ENCODE measurements around the gene KLHDC4. TPM values are rescaled to one million over a fixed set of nuclear protein-coding genes. Genes with fewer than 3 reads are reported as not detected.

The KLHDC4 gene
- total RNA-seq, 1 donor from 2014 or later, result 11.7 TPM

DNA sequence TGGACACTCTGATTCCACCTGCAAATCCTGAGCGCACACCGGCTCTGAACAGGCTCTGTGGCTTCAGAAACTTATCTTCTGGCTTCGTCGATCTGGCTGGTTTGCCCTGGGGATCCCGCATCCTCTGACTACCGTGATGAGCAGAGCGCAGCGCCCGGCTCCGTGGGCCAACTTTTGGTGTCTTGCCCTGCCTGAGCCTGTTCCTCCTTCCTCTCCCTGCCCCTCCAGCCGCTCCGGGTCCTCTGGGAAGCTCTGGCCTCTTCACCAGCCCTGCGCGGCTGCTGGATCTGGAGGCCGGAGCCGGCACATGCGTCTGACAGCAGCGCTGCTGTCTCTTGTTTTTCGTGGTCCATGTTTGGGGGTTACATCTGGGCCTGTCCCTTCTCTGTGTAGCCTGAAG is 97.8 kb downstream of the KLHDC4 start:
- no peaks in the 10 kb centered on the region for H3K36me3 ChIP-seq
- intact Hi-C loops (cut with micrococcal nuclease), result no loop called here
- H3K27me3 ChIP-seq (ENCODE audit: low read depth), result peaks cover 93% of the 10 kb centered on the region
- DNase-seq, result no peak
- H3K4me1 ChIP-seq, result no peaks in the 10 kb centered on the region
- H3K4me3 ChIP-seq, result no peak overlapping the region
- H3K9me3 ChIP-seq (replicated peaks), result no peaks in the 10 kb centered on the region
- H3K27ac ChIP-seq (replicated peaks), result no peak overlapping the region
- TF ChIP-seq, protein P1, sequence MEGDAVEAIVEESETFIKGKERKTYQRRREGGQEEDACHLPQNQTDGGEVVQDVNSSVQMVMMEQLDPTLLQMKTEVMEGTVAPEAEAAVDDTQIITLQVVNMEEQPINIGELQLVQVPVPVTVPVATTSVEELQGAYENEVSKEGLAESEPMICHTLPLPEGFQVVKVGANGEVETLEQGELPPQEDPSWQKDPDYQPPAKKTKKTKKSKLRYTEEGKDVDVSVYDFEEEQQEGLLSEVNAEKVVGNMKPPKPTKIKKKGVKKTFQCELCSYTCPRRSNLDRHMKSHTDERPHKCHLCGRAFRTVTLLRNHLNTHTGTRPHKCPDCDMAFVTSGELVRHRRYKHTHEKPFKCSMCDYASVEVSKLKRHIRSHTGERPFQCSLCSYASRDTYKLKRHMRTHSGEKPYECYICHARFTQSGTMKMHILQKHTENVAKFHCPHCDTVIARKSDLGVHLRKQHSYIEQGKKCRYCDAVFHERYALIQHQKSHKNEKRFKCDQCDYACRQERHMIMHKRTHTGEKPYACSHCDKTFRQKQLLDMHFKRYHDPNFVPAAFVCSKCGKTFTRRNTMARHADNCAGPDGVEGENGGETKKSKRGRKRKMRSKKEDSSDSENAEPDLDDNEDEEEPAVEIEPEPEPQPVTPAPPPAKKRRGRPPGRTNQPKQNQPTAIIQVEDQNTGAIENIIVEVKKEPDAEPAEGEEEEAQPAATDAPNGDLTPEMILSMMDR (IDR thresholded peaks at IDR 0.05; ENCODE audit: borderline replicate concordance), result no peak

DNA sequence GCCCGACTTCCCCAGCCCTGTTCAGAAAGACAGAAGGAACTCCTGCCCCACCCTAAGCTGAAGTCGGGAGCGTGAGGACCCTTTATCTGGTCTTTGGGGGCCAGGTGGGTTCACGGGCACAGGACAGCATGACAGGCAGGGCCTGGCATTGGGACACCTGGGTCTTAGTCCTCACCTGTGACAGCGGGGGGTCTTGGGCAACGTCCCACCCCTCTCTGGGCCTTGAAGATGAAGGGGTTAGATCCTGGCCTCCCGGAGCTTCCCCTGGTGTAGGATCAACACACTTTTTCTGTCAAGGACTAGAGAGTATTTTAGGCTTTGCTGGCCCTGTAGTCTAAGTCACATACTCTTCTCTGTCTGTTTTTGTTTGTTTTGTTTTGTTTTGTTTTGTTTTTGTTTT is 98.3 kb downstream of the KLHDC4 start:
- intact Hi-C loops (cut with micrococcal nuclease), result no loop called here
- no peak for DNase-seq
- Histone ChIP-seq H3K27ac (replicated peaks) (no peak overlapping the region), H3K4me1 (no peaks in the 10 kb centered on the region), H3K36me3 (no peaks in the 10 kb centered on the region), H3K9me3 (replicated peaks) (no peaks in the 10 kb centered on the region), H3K27me3 (ENCODE audit: low read depth) (peaks cover 93% of the 10 kb centered on the region), H3K4me3 (no peak overlapping the region)
- TF ChIP-seq, protein P1 (IDR thresholded peaks at IDR 0.05; ENCODE audit: borderline replicate concordance), result no peak

DNA sequence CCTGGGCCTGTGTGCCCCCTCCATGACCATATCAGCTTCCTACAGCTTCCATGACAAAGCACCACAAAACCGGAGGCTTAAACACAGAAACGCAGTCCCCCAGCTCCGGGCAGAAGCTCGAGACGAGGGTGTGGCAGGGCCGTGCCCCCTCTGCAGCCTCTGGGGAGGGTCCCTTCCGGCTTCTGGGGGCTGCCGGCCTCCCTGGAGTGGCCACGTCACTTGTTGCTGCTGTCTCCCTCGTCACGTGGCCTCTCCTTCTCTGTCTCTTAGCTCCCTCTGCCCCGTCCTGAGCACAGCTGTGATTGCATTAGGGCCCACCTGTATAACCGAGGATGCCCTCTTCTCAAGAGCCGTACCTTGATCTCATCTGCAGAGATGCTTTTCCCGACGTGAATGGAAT is 98.9 kb downstream of the KLHDC4 start:
- Histone ChIP-seq H3K27ac (replicated peaks) (no peak overlapping the region), H3K27me3 (ENCODE audit: low read depth) (peaks cover 93% of the 10 kb centered on the region), H3K36me3 (no peaks in the 10 kb centered on the region), H3K9me3 (replicated peaks) (no peaks in the 10 kb centered on the region), H3K4me1 (no peaks in the 10 kb centered on the region), H3K4me3 (no peak overlapping the region)
- TF ChIP-seq, protein P1 (IDR thresholded peaks at IDR 0.05; ENCODE audit: borderline replicate concordance), result no peak
- intact Hi-C loops (cut with micrococcal nuclease), result no loop called here
- no peak for DNase-seq

DNA sequence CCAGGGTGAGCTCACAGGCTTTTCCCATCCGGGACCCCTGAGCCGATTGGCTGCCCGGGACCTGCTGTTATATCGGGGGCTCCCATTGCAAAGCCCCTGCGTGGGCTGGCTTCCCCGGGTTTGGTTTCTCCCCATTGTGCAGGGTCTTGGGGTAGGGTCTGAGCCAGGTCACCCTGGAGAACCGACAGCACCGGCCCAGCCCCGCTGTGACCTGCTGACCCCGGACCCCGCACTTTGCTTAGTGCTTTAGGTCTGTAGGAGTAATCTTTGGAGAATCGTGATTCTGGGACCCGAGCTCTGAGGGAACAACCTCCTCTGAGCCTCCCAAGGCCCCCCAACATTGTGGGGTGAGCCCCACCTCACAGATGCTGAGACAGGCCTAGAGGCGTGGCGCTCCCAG is 100.6 kb downstream of the KLHDC4 start:
- Histone ChIP-seq H3K4me1 (no peaks in the 10 kb centered on the region), H3K9me3 (replicated peaks) (no peaks in the 10 kb centered on the region), H3K4me3 (no peak overlapping the region), H3K36me3 (no peaks in the 10 kb centered on the region), H3K27me3 (ENCODE audit: low read depth) (peaks cover 91% of the 10 kb centered on the region), H3K27ac (replicated peaks) (no peak overlapping the region)
- TF ChIP-seq, protein P1 (IDR thresholded peaks at IDR 0.05; ENCODE audit: borderline replicate concordance), result no peak
- DNase-seq, result no peak
- intact Hi-C loops (cut with micrococcal nuclease), result no loop called here

DNA sequence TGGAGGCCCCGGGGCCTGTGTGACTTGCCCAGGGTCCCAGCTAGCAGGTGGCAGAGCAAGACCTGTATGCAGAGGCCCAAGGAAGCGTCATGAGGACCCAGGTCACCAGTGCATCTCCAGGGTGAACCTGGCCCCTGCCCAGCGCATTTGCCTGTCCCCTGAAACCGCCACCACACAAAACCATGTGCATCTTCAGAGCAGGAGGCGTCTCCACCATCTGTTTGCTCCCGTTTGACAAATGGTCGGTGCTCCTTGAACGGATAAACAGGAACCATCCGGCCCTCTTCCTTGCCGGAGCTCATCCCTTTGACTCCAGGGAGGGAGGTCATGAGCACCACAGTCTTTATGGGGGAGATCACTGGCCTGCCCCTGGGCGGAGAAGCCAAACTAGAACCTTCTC is 101.0 kb downstream of the KLHDC4 start:
- no peak overlapping the region for H3K27ac ChIP-seq (replicated peaks)
- no peak overlapping the region for H3K4me3 ChIP-seq
- TF ChIP-seq, protein P1 (IDR thresholded peaks at IDR 0.05; ENCODE audit: borderline replicate concordance), result no peak
- intact Hi-C loops (cut with micrococcal nuclease), result no loop called here
- H3K4me1 ChIP-seq, result no peaks in the 10 kb centered on the region
- H3K9me3 ChIP-seq (replicated peaks), result no peaks in the 10 kb centered on the region
- no peak for DNase-seq
- no peaks in the 10 kb centered on the region for H3K36me3 ChIP-seq
- H3K27me3 ChIP-seq (ENCODE audit: low read depth), result peaks cover 91% of the 10 kb centered on the region

Data from left ventricle myocardium inferior (tissue), 1 donor.